Inflammatory macrophage treated with lipopolysaccharide for 4 hours (primary cell): ENCODE measurements around the gene MTOR.
"Not testable (repeated sequence)": the region's sequence is repeated elsewhere in the genome, so short reads cannot be mapped to it uniquely, and the experiment has no call there.

ENCODE experiments used
- DNase-seq: peaks from one replicate; pipeline ENCODE4 v3.0.0-alpha.2; 2020

Gene MTOR

GRCh38 chr1:11178021-11179015 is 84.0 kb downstream of the MTOR start:
- no peak for DNase-seq

- DNase-seq: no peak
Observed at GRCh38 chr1:11176081-11176706, 86.2 kb downstream of the MTOR start.

GRCh38 chr1:11175461-11175860 is 86.9 kb downstream of the MTOR start:
- DNase-seq: no peak

GRCh38 chr1:11174261-11174942 is 87.9 kb downstream of the MTOR start:
- no peak for DNase-seq

- no peak for DNase-seq
Observed at GRCh38 chr1:11170102-11170501, 92.2 kb downstream of the MTOR start.

- no peak for DNase-seq
Observed at GRCh38 chr1:11169202-11169601, 93.1 kb downstream of the MTOR start.

GRCh38 chr1:11168731-11169130 is 93.6 kb downstream of the MTOR start:
- DNase-seq: no peak

- not testable (repeated sequence) for DNase-seq
Observed at GRCh38 chr1:11166744-11167143, 95.6 kb downstream of the MTOR start.

- DNase-seq: not testable (repeated sequence)
Observed at GRCh38 chr1:11162752-11163151, 99.6 kb downstream of the MTOR start.

GRCh38 chr1:11158720-11159321 is 103.5 kb downstream of the MTOR start:
- no peak for DNase-seq

- no peak for DNase-seq
Observed at GRCh38 chr1:11158291-11158690, 104.1 kb downstream of the MTOR start.

GRCh38 chr1:11157867-11158266 is 104.5 kb downstream of the MTOR start:
- DNase-seq: no peak

GRCh38 chr1:11157394-11157793 is 105.0 kb downstream of the MTOR start:
- DNase-seq: no peak

GRCh38 chr1:11156963-11157362 is 105.4 kb downstream of the MTOR start:
- DNase-seq: no peak

- DNase-seq: no peak
Observed at GRCh38 chr1:11156441-11156840, 105.9 kb downstream of the MTOR start.

- DNase-seq: no peak
Observed at GRCh38 chr1:11153184-11153583, 109.2 kb downstream of the MTOR start.

GRCh38 chr1:11152755-11153154 is 109.6 kb downstream of the MTOR start:
- DNase-seq: no peak

- DNase-seq: no peak
Observed at GRCh38 chr1:11151826-11152612, 110.3 kb downstream of the MTOR start.

GRCh38 chr1:11151114-11151513 is 111.2 kb downstream of the MTOR start:
- peak; percentile 31 for DNase-seq

- no peak for DNase-seq
Observed at GRCh38 chr1:11150326-11150725, 112.0 kb downstream of the MTOR start.

- no peak for DNase-seq
Observed at GRCh38 chr1:11147197-11147770, 115.1 kb downstream of the MTOR start.

- no peak for DNase-seq
Observed at GRCh38 chr1:11145741-11146140, 116.6 kb downstream of the MTOR start.
